ENCODE measurements around the gene IGIP.
A peak's percentile ranks its signal among the peaks of the same experiment; 100 is the strongest.

The IGIP gene

GRCh38 chr5:140125637-140126036, at the start of gene IGIP:
Gene IGIP (plus strand): TSS chr5:140125937. CDS start chr5:140128477, 2,540 bp downstream.
- no peak for DNase-seq

GRCh38 chr5:140076142-140076541, 49.6 kb upstream of the IGIP start:
- no peak for DNase-seq

GRCh38 chr5:140076788-140077187, 48.9 kb upstream of the IGIP start:
- DNase-seq = no peak

DNA sequence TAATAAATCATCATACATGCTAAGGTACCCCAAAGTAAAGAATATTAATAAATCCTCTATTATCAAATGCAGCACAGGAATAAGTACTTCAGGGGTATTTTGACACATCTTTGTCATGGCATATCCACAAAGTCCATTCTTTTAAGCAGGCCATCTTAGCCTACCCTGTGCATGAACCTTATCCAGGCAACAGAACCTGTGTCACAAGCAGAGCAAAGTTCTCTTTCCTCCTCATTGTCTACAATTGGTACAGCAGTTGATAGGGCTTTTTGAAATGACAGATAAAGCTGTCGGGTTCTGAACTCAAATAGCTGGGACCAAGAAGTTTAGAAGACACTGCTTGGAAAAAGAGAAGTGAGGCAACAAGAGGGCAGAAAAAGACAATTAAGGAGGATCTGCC, 42.6 kb upstream of the IGIP start:
- DNase-seq = no peak

DNA sequence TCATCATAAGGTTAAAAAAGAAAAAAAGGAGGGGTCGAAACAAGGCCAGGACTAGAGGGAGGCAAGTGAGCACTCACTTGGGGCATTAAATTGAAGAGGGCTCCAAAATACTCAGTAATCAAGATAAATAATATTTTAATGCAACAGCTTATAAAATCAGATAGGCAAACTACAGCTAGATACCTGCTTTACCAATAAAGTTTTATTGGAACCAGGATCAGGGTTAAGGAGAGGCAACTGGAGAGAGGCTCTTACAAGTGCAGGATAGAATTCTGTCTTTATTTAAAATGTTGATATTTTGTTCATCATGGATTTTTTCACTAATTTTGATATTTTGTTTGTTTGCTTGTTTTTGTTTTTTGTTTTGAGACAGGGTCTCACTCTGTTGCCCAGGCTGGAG, 42.1 kb upstream of the IGIP start:
- no peak for DNase-seq

DNA sequence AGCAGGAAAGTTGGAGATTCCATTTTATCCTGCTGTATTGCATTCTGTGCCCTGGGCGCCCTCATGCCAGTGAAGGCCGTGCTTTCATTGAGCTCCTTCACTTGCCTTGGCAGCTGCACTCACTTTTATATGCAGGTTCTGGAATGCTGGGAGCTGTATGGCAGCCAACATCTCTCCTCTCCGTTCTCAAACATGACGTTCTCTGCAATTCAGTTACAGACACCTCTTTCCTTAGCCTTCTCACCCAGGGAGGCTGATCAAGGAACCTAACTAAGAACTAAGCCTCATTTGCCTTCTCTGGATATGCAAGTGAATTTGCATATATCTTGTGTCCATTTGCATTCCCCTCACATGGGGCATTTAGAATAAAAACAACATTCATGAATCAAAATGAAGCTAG, 41.2 kb upstream of the IGIP start:
- DNase-seq = no peak

DNA sequence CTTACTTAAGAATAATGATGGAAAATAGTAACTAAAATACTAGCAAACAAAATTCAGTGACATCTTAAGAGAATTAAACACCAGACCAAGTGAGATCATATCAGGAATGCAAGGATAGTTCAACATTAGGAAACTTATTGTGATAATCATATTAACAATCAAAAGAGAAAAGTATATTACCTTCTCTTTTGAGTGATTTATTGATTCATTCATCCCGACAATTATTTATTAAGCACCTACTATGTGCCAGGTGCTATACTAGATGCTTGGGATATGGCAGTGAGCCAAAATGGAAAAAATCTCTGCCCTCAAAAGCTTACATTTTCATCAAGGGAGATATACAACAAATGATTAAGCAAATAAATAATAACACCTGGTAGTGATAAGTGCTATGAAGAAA, 35.5 kb upstream of the IGIP start:
- DNase-seq = no peak

DNA sequence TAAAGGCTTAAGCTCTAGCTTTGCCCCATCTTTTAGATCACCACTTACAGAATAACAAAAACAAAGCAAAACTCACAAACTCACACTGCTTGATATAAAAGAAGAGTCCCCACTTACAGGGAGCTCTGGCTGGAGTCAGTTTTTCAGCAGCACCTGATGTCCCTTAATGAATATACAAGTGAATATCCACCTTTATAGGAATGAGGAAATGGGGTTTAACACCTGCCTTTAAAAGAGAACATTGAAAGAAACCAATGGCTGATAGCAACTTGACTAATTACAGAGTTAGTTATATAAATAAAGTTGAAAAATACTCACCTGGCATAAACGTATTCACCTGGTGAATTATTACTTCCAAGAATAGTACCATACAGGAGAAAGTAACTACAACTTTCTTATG, 32.6 kb upstream of the IGIP start:
- DNase-seq = no peak

GRCh38 chr5:140093866-140094265, 31.9 kb upstream of the IGIP start:
- no peak for DNase-seq

DNA sequence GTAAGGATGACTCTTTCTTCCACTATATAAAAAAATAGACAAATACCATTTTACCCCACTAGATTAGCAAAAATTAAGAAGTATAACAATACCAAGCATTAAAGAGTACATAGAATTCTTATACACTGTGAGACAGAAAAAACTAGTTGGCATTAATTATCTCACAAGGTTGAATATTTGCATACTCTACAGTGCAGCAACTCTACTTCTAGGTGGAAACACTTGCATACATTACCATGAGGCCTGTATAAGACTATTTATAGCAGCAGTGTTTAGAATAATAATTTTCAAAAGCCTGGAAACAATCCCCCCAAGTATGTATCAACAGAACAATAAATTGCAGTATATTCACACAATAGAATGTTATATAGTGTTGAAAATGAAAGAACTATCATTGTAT, 30.8 kb upstream of the IGIP start:
- no peak for DNase-seq

DNA sequence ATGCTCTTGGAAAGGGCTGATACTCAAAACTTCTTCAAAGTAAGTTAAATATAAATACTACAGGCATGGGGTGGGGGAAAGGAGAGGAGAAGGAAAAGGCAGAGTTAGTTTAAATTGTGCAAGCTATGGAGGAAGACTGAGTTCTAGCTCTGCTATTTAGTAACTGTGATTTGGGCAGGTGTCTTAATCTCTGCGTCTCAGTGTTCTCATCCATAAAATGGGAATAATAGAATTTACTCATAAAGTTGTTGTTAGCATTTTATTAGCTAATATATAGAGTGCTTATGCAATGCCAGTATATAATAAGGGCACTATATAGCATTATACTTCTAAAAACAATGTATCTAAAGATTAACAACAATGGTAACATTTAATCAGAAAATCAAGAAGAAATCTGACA, 24.6 kb upstream of the IGIP start:
- no peak for DNase-seq

DNA sequence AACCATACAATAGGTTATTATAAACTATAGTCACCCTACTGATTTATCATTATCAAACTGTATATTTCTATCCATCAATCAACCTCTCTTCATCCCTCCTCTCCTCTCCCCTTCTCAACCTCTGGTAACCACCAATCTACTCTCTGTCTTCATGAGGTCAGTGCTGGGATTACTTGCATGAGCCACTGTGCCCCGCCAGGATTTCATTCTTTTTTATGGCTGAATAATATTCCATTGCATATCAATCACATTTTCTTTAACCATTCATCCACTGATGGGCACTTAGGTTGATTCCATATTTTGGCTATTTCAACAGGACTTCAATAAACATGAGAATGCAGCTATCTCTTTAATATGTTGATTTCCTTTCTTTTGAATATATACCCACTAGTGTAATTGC, 22.6 kb upstream of the IGIP start:
- DNase-seq = no peak

DNA sequence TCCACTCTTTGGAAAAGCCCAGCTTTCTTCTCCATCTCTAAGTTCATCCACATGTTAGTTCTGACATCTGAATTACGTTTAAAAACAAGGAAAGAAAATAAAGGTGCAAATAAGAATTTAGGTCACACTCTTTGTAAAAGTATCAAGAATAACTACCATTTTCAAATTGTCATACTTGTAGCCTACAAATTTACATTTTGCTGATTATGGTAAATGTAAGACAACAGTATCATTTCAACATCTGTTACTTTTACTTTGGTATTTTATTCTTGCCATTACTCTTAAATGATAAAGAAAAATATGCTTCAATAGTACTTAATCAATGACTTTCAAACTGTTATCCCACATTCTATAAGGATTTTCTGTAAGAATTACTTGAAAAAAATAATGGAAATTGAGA, 21.6 kb upstream of the IGIP start:
- DNase-seq = no peak

- no peak for DNase-seq
These were observed 19.6 kb upstream of the IGIP start for GRCh38 chr5:140106101-140106500.

- no peak for DNase-seq
These were observed 18.9 kb upstream of the IGIP start for GRCh38 chr5:140106805-140107311.

DNA sequence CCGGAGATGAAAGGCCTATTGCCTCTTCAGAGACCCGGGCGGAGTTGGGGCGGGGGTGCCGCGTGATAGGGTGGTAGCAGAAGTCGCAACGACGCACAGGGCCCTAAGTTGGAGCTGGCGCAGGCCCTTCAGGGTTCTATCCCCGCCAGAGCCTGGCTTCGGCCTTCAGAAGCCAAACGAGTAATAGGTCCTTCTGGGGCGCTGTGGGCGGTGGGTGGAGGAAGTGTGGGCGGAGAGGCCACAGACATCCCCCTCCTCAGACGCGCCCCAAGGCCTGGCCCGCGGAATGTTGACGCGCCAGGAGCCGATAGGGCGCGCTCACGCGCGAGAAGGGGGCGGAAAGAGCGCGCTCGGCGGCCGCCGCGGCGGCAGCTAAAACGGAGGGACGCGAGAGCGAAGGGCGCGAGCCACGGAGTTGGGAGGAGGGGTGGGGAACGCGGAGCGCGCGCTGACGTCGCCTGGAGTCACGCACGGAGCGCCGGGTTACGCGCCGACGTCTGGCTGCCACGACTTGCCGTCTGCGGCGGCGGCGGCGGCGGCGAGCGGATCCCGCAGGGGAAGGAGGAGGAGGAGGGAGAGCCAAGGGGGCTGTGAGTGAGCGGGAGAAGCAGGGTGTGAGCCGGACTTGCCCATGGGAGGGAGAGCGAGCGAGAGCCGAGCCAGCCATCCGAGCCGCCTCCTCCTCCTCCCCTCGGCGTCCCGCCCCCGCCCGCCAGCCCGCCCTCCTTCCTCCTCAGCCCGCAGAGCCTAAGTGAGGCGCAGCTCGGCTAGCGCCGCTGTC, 18.2 kb upstream of the IGIP start:
- peak; percentile 96 for DNase-seq

DNA sequence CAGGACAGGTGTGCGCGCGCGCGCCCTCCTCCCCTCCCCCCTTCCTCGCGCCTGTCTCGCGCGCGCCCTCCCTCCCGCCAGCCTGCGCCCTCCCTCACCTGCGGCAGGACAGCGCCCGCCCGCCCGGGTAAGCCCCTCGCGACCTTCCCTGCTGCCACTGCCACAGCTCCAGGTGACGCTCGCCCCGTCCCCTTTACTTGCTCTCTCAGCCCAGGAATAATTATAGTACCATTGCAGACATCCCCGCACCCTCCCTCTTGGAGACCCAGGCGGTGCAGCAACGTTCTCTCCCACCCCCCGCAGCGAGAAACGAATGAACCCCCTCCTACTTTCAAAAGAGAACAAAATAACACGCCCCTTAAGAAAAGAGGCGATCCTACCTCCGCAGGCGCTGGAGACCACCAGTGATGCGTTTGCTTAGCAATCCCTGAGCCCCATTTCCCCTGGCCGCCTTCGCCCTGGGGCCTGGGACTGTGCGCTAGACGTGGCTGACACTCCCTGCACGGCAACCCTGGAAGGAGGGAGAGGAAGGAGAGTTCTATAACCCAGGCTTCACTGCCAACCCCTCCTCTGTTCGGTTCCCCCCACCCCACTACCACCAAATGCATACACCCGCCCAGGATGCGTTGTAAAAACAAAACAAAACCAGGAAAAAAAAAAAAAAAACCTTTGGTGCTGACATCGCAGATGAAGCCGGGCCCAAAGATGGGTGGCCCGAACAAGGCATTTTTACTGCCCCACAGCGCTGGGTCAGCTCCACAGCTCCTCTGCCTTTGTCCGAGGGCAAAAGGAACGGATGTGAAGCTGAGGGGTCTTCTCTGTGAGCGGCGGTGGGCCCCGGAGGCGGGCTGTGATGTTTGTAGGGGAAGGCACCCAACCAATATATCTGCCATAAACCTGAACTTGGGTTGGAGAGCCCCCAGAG, 17.4 kb upstream of the IGIP start:
- peak; percentile 51 for DNase-seq

DNA sequence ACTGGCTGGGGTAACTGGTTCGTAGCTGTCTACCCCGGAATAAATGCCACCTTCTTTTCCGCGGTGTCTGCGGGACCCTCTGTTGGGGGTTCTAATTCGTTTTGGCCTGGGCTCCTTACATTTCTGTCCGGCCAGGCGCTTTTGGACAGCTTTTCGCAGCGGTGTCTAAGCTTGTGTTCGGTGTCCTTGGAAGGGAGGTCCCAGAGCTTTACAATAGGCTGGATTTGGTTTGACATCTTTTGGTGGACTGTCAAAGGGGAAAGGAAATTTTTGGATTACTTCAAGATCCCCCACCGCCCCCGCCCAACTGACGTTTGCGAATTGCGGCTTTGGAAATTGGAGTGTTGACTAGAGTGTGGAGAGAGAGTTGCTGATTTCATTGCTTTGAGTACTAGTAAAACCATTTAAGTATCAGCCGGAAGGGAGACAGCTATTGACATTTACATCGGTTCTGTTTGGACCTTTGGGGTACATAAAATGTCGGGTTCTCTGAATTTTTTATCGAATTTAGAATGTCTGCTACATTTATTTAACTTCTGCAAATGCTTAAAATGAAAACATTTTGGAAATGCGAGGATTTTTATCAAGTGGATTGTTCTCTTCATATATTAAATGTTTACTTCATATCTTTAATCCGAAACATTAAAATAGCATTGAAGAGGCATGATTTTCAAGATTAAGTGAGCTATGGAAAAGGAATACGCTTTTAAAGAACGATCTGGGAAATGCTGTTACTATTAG, 16.5 kb upstream of the IGIP start:
- DNase-seq = no peak

- DNase-seq = no peak
These were observed 15.7 kb upstream of the IGIP start for GRCh38 chr5:140109759-140110645.

- no peak for DNase-seq
These were observed 15.1 kb upstream of the IGIP start for GRCh38 chr5:140110646-140110957.

DNA sequence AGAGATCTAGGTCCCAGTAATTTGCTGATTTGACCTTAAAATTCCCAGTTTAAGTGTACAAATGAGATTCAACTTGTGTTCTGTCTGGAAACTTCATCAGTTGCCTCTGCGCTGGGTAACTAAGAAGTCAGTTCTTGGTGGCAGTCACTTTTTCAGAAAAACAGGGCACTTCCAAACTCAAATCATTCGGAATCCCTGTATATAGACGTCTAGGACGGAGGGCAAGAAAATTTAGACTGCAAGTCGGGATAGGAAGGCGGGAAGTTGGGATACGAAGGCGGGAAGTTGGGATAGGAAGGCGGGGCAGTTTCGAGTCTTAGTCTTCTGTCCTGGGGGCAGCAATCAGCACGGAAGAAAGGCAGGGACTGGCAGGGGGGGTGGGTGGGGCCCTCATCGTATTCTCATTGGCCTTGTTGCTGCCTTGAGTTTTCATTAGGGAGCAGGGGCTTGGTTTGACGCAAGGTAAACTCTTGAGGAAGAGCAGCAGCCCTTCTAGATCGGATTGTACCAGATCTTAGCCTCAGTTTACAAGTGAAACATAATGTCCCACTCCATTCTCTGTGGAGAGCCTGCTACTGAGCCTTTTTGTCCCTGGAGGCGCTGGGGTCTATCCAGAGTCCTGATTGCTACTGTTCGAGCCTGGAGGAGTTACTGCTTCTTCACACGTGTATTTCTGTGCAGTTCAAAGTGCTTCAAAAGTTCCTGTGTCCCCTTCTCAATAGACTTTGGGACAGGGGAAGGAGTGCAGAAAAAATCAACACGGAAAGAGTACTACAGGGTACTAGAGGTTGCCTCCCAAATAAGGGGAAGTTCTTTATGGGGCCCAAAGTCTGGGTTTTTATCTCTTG, 14.5 kb upstream of the IGIP start:
- no peak for DNase-seq
